Neural crest cell (in vitro differentiated cells): Measurements from ENCODE around the gene NTMT1. TPM values are rescaled to one million over a fixed set of nuclear protein-coding genes. Genes with fewer than 3 reads are reported as not detected.
A peak's percentile ranks its signal among the peaks of the same experiment; 100 is the strongest.
"Not testable (repeated sequence)": the region's sequence is repeated elsewhere in the genome, so short reads cannot be mapped to it uniquely, and the experiment has no call there.

Source experiments
- DNase-seq: peaks from one replicate; pipeline ENCODE4 v3.0.0; 2021; ENCODE audit warnings: low read depth, mixed read lengths, low spot score
- H3K27ac Mint-ChIP-seq: one replicate; pipeline ENCODE4 v1.8.0; 2021; ENCODE audit warnings: mild to moderate bottlenecking, mixed read lengths; ENCODE audit not compliant: unreplicated experiment
- H3K27me3 Mint-ChIP-seq: 2 replicates; pipeline ENCODE4 v1.8.0; 2021; ENCODE audit warnings: low read depth, mild to moderate bottlenecking, mixed read lengths
- H3K36me3 Mint-ChIP-seq: 2 replicates; pipeline ENCODE4 v1.8.0; 2021; ENCODE audit warnings: low read depth, mild to moderate bottlenecking, mixed read lengths
- H3K4me1 Mint-ChIP-seq: 2 replicates; pipeline ENCODE4 v1.8.0; 2021; ENCODE audit warnings: mixed read lengths
- H3K4me3 Mint-ChIP-seq: one replicate; pipeline ENCODE4 v1.8.0; 2021; ENCODE audit warnings: mild to moderate bottlenecking, mixed read lengths
- H3K9me3 Mint-ChIP-seq: 2 replicates; pipeline ENCODE4 v1.8.0; 2021; ENCODE audit warnings: mixed read lengths
- total RNA-seq: library from RNA; stranded (reverse); gene quantifications from 2 replicates; pipeline ENCODE4 v1.2.1, GENCODE V29; 2021
- TF ChIP-seq, protein P1 (sequence below): fragments of 200-600 bp; sonication (generic); conservative IDR thresholded peaks from 2 replicates; pipeline ENCODE4 v1.5.0; 2021; ENCODE audit warnings: antibody characterized with exemption, mild to moderate bottlenecking

The NTMT1 gene
- total RNA-seq, 1 donor from 2014 or later: 51.8 TPM

DNA sequence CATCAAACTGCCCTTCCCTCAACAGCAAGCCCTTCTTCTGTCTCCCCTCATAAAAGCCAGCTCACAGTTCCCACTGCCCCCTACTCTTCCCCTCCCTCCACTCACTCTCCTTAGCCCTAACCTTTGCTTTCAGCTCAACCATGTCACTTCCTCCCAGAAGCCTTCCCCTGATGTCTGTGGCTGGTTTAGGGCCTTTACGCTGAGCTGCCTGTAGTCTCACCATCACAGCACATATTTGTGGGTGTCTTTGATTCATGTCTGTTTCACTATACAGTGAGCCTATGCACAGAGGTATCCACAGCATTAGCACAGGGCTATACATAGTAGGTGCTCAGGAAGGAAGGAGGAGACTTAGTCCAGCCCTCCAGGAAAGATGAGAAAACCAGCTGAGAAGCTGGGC lies 39.7 kb upstream of the NTMT1 start:
- H3K4me3 Mint-ChIP-seq: no peak overlapping the region
- no peaks in the 10 kb centered on the region for H3K9me3 Mint-ChIP-seq
- TF ChIP-seq, protein P1, sequence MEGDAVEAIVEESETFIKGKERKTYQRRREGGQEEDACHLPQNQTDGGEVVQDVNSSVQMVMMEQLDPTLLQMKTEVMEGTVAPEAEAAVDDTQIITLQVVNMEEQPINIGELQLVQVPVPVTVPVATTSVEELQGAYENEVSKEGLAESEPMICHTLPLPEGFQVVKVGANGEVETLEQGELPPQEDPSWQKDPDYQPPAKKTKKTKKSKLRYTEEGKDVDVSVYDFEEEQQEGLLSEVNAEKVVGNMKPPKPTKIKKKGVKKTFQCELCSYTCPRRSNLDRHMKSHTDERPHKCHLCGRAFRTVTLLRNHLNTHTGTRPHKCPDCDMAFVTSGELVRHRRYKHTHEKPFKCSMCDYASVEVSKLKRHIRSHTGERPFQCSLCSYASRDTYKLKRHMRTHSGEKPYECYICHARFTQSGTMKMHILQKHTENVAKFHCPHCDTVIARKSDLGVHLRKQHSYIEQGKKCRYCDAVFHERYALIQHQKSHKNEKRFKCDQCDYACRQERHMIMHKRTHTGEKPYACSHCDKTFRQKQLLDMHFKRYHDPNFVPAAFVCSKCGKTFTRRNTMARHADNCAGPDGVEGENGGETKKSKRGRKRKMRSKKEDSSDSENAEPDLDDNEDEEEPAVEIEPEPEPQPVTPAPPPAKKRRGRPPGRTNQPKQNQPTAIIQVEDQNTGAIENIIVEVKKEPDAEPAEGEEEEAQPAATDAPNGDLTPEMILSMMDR: no peak
- no peak overlapping the region for H3K27ac Mint-ChIP-seq
- H3K4me1 Mint-ChIP-seq: peaks cover 50% of the 10 kb centered on the region
- no peaks in the 10 kb centered on the region for H3K27me3 Mint-ChIP-seq
- DNase-seq: no peak
- H3K36me3 Mint-ChIP-seq: no peaks in the 10 kb centered on the region

DNA sequence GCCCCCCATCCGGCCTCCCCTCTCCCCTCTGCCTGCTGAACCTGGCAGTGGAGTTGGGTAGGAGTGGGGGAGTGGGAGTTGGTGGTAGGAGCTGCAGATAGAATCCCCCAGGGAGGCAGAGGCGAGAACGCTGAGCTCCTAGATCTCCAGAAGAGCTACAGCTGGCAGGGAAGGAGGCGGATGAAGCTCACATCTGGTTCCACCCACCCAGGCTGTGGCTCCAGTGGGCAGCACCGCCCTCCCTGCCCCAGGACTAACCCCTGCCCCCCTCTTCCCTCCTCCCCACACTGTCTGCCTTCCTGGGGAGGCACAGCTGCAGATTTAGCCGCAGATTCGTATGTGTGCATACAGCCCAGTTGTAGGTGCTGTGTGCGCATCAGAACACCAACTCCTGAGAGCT lies 39.3 kb upstream of the NTMT1 start:
- H3K27ac Mint-ChIP-seq: no peak overlapping the region
- H3K9me3 Mint-ChIP-seq: no peaks in the 10 kb centered on the region
- no peak overlapping the region for H3K4me3 Mint-ChIP-seq
- H3K4me1 Mint-ChIP-seq: peaks cover 49% of the 10 kb centered on the region
- H3K36me3 Mint-ChIP-seq: no peaks in the 10 kb centered on the region
- TF ChIP-seq, protein P1: no peak
- DNase-seq: no peak
- H3K27me3 Mint-ChIP-seq: no peaks in the 10 kb centered on the region

DNA sequence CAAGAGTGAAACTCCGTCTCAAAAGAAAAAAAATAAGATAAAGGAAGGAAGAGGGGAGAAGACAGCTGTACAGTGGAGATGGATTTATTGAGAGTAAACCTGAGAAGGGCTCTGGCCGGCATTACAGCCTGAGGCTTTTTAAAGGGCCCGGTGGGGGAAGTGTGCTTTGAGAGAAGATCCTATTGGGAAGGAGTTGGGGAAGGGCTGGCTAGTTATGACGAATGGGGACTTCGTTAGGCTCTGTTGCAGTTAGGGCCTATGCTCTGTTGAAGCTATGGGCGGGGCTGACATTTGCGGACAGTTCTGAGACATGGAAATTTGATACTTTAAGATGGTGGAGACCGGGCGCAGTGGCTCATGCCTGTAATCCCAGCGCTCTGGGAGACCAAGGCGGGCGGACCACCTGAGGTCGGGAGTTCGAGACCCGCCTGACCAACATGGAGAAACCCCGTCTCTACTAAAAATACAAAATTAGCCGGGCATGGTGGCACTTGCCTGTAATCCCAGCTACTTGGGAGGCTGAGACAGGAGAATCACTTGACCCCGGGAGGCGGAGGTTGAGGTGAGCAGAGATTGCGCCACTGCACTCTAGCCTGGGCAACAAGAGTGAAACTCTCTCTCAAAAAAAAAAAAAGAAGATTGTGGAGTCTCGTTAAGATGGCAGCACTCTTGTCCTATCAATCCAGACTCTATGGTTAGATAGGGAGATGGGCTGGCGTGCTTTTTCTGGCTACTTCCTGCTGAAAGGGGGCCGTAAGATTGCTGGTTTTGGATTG lies 38.3 kb upstream of the NTMT1 start:
- no peak for DNase-seq
- Mint-ChIP-seq H3K9me3 (no peaks in the 10 kb centered on the region), H3K4me3 (peak overlapping the region; percentile 26), H3K27me3 (no peaks in the 10 kb centered on the region), H3K4me1 (peaks cover 48% of the 10 kb centered on the region), H3K36me3 (no peaks in the 10 kb centered on the region), H3K27ac (no peak overlapping the region)
- TF ChIP-seq, protein P1: no peak

GRCh38 chr9:129590466-129590865 lies 35.5 kb upstream of the NTMT1 start:
- Mint-ChIP-seq H3K27me3 (no peaks in the 10 kb centered on the region), H3K27ac (peak overlapping the region; percentile 76), H3K36me3 (no peaks in the 10 kb centered on the region), H3K4me1 (peaks cover 64% of the 10 kb centered on the region), H3K9me3 (no peaks in the 10 kb centered on the region), H3K4me3 (no peak overlapping the region)
- TF ChIP-seq, protein P1: no peak
- DNase-seq: no peak

GRCh38 chr9:129591916-129592315 lies 34.0 kb upstream of the NTMT1 start:
- no peaks in the 10 kb centered on the region for H3K27me3 Mint-ChIP-seq

DNA sequence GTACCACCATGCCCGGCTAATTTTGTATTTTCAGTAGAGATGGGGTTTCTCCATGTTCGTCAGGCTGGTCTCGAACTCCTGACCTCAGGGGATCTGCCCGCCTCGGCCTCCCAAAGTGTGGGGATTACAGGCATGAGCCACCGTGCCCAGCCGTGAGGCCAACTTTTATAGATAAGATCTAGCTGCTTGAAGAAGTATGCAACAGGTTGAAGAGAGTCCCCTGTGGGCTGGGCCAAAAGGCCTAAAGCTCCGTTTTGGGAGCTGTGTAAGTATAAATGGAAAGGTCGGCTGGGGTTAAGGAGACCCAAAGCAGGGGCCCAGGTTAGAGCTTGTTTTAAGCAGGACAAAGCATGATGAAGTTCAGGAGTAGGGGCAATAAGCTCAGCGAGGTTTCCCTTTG lies 33.2 kb upstream of the NTMT1 start:
- not testable (repeated sequence) for H3K27me3 Mint-ChIP-seq, H3K36me3 Mint-ChIP-seq, H3K4me3 Mint-ChIP-seq, H3K9me3 Mint-ChIP-seq, H3K27ac Mint-ChIP-seq, DNase-seq
- H3K4me1 Mint-ChIP-seq: peaks cover 68% of the 10 kb centered on the region

More at GRCh38 chr9:129591916-129592315, 34.0 kb upstream of the NTMT1 start:
- no peak overlapping the region for H3K4me3 Mint-ChIP-seq
- TF ChIP-seq, protein P1: no peak
- no peak overlapping the region for H3K27ac Mint-ChIP-seq
- H3K36me3 Mint-ChIP-seq: no peaks in the 10 kb centered on the region
- H3K9me3 Mint-ChIP-seq: no peaks in the 10 kb centered on the region
- H3K4me1 Mint-ChIP-seq: peaks cover 75% of the 10 kb centered on the region
- DNase-seq: no peak
